Measurements from ENCODE around the gene MUC5AC. TPM values are rescaled to one million over a fixed set of nuclear protein-coding genes. Genes with fewer than 3 reads are reported as not detected.
A peak's percentile ranks its signal among the peaks of the same experiment; 100 is the strongest.

MUC5AC gene
- total and polyA plus RNA-seq, 2 of the 13 experiments (the other 11 are each of a cell fraction or from before 2014, with no cell fraction given), result under 0.01 TPM; not detected in 1

GRCh38 chr11:1219834-1220815 lies 62.4 kb downstream of the MUC5AC start (continued):
- TF ChIP-seq, protein P1, sequence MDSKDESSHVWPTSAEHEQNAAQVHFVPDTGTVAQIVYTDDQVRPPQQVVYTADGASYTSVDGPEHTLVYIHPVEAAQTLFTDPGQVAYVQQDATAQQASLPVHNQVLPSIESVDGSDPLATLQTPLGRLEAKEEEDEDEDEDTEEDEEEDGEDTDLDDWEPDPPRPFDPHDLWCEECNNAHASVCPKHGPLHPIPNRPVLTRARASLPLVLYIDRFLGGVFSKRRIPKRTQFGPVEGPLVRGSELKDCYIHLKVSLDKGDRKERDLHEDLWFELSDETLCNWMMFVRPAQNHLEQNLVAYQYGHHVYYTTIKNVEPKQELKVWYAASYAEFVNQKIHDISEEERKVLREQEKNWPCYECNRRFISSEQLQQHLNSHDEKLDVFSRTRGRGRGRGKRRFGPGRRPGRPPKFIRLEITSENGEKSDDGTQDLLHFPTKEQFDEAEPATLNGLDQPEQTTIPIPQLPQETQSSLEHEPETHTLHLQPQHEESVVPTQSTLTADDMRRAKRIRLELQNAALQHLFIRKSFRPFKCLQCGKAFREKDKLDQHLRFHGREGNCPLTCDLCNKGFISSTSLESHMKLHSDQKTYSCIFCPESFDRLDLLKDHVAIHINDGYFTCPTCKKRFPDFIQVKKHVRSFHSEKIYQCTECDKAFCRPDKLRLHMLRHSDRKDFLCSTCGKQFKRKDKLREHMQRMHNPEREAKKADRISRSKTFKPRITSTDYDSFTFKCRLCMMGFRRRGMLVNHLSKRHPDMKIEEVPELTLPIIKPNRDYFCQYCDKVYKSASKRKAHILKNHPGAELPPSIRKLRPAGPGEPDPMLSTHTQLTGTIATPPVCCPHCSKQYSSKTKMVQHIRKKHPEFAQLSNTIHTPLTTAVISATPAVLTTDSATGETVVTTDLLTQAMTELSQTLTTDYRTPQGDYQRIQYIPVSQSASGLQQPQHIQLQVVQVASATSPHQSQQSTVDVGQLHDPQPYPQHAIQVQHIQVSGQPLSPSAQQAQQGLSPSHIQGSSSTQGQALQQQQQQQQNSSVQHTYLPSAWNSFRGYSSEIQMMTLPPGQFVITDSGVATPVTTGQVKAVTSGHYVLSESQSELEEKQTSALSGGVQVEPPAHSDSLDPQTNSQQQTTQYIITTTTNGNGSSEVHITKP (CRISPR knock-in tag; IDR thresholded peaks at IDR 0.05; ENCODE audit: low read depth), result peak; percentile 63; the same call in 1 of the 2 replicates
- TF ChIP-seq POGZ (CRISPR knock-in tag; IDR thresholded peaks at IDR 0.05), result peak; percentile 61; the same call in 1 of the 2 replicates
- peak; percentile 41; the same call in 1 of the 2 replicates for TF ChIP-seq YEATS4 (CRISPR knock-in tag; IDR thresholded peaks at IDR 0.05; ENCODE audit: borderline replicate concordance)
- TF ChIP-seq ATAD3A (CRISPR knock-in tag; IDR thresholded peaks at IDR 0.05), result no peak
- TF ChIP-seq, protein P2, sequence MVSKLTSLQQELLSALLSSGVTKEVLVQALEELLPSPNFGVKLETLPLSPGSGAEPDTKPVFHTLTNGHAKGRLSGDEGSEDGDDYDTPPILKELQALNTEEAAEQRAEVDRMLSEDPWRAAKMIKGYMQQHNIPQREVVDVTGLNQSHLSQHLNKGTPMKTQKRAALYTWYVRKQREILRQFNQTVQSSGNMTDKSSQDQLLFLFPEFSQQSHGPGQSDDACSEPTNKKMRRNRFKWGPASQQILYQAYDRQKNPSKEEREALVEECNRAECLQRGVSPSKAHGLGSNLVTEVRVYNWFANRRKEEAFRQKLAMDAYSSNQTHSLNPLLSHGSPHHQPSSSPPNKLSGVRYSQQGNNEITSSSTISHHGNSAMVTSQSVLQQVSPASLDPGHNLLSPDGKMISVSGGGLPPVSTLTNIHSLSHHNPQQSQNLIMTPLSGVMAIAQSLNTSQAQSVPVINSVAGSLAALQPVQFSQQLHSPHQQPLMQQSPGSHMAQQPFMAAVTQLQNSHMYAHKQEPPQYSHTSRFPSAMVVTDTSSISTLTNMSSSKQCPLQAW (CRISPR knock-in tag; IDR thresholded peaks at IDR 0.05), result peak; percentile 91
- no peak for TF ChIP-seq ZNF75D (CRISPR knock-in tag; IDR thresholded peaks at IDR 0.05; ENCODE audit: borderline replicate concordance)
- TF ChIP-seq ARHGAP35 (CRISPR knock-in tag; IDR thresholded peaks at IDR 0.05; ENCODE audit: borderline replicate concordance), result no peak; the same call in 1 of the 2 replicates
- TF ChIP-seq, protein P3, sequence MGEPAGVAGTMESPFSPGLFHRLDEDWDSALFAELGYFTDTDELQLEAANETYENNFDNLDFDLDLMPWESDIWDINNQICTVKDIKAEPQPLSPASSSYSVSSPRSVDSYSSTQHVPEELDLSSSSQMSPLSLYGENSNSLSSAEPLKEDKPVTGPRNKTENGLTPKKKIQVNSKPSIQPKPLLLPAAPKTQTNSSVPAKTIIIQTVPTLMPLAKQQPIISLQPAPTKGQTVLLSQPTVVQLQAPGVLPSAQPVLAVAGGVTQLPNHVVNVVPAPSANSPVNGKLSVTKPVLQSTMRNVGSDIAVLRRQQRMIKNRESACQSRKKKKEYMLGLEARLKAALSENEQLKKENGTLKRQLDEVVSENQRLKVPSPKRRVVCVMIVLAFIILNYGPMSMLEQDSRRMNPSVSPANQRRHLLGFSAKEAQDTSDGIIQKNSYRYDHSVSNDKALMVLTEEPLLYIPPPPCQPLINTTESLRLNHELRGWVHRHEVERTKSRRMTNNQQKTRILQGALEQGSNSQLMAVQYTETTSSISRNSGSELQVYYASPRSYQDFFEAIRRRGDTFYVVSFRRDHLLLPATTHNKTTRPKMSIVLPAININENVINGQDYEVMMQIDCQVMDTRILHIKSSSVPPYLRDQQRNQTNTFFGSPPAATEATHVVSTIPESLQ (CRISPR knock-in tag; conservative IDR thresholded peaks at IDR 0.05), result no peak
- no peak for TF ChIP-seq ZNF512 (CRISPR knock-in tag; IDR thresholded peaks at IDR 0.05)
- no peak for TF ChIP-seq ISX (CRISPR knock-in tag; conservative IDR thresholded peaks at IDR 0.05)
- TF ChIP-seq ZNF431 (CRISPR knock-in tag; IDR thresholded peaks at IDR 0.05; ENCODE audit: borderline replicate concordance, low read depth), result peak; percentile 47; the same call in 1 of the 2 replicates
- TF ChIP-seq RFXAP (CRISPR knock-in tag; IDR thresholded peaks at IDR 0.05; ENCODE audit: borderline replicate concordance), result peak; percentile 79
- peak; percentile 51; the same call in 1 of the 2 replicates for TF ChIP-seq ZKSCAN8 (CRISPR knock-in tag; IDR thresholded peaks at IDR 0.05; ENCODE audit: borderline replicate concordance)
- 0 out of 2 replicates have a peak, but pooled peaks have one; percentile 44 for TF ChIP-seq RNF2 (conservative IDR thresholded peaks at IDR 0.05; ENCODE audit: low read depth)
- TF ChIP-seq REPIN1 (CRISPR knock-in tag; IDR thresholded peaks at IDR 0.05; ENCODE audit: borderline replicate concordance, low read depth), result peak; percentile 71; the same call in 1 of the 2 replicates

All from HepG2 (cell line).